GM12878 (cell line): Measurements from ENCODE around the gene SEMA4A.

Experiments
- EZH2 ChIP-seq: IDR thresholded peaks from 2 replicates; pipeline ENCODE4 v1.6.1; 2012; ENCODE audit warnings: low read depth, mild to moderate bottlenecking, control low read depth, inconsistent platforms, low read length, borderline replicate concordance; ENCODE audit not compliant: control insufficient read depth
- GABPA ChIP-seq: IDR thresholded peaks from 2 replicates; pipeline ENCODE4 v1.6.1; 2014; ENCODE audit warnings: antibody characterized with exemption, low read depth, mild to moderate bottlenecking, inconsistent platforms
- PBX3 ChIP-seq: IDR thresholded peaks from 2 replicates; pipeline ENCODE4 v1.6.1; 2011; ENCODE audit warnings: mild to moderate bottlenecking, low read depth, low read length, moderate library complexity; ENCODE audit not compliant: insufficient replicate concordance
- POLR2AphosphoS5 ChIP-seq: IDR thresholded peaks from 2 replicates; pipeline ENCODE4 v1.6.1; 2011; ENCODE audit warnings: mild to moderate bottlenecking, low read length, inconsistent platforms
- RCOR1 ChIP-seq: conservative IDR thresholded peaks from 2 replicates; pipeline ENCODE4 v1.6.1; 2012; ENCODE audit warnings: low read depth, low read length, improper control_type of control experiment
- REST ChIP-seq: IDR thresholded peaks from 2 replicates; pipeline ENCODE4 v1.6.1; 2012; ENCODE audit warnings: mild to moderate bottlenecking, low read depth, low read length
- SRF ChIP-seq, 2 experiments: IDR thresholded peaks; 2 replicates each; pipeline ENCODE4 v1.6.1; 2011; ENCODE audit warnings: low read depth in 2 of 2, low read length in 2 of 2, mild to moderate bottlenecking in 1 of 2, moderate library complexity in 1 of 2

GRCh38 chr1:156113282-156113950, 40.0 kb upstream of the SEMA4A start:
- TF ChIP-seq PBX3 = no peak
- TF ChIP-seq POLR2AphosphoS5 = no peak
- no peak for TF ChIP-seq REST
- no peak for TF ChIP-seq RCOR1
- no peak for TF ChIP-seq GABPA
- TF ChIP-seq SRF (IDR thresholded peaks at IDR 0.05; ENCODE audit: low read depth in 2 of 2, low read length in 2 of 2) = no peak
- no peak for TF ChIP-seq EZH2
